Pons (tissue), 1 donor: ENCODE measurements around the gene SETMAR.
"Not testable (repeated sequence)": the region's sequence is repeated elsewhere in the genome, so short reads cannot be mapped to it uniquely, and the experiment has no call there.

Experiments
- DNase-seq: peaks from one replicate; pipeline ENCODE4 v3.0.0-alpha.2; 2016; ENCODE audit warnings: low spot score

The SETMAR gene

DNA sequence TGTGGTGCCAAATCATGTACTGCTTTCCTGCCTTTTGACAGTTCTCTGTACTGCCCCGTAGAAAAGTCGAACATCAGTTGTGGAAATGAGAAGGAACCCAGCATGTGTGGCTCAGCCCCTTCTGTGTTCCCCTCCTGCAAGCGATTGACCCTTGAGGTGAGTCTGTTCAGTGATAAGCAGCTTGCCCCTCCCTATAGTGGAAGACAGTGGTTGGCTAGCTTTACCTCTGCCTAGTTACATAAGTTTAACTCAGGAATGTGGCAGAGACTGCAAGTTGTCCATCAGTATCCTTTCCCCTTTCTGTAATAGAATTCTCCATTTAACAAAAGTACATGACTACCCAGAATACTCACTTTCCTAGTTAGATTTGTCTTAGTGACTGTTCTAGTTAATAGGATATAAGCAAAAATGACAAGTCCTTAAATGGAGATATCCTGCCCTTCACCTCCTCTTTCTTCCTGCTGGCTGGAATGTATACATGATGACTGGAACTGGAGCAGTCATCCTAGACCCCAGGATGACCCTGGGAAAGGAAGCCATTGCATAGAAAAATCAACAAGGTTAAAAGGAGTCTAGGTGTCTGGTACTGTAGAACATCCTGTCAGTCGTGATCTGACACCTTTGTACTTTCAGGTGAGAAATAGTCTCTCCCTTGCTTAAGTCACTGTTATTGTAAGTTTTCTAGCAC is 10.6 kb downstream of the SETMAR start:
- no peak for DNase-seq

- no peak for DNase-seq
Measured at GRCh38 chr3:4314688-4315087, 11.5 kb downstream of the SETMAR start.

GRCh38 chr3:4320096-4320911 is 17.1 kb downstream of the SETMAR start:
- DNase-seq: no peak

DNA sequence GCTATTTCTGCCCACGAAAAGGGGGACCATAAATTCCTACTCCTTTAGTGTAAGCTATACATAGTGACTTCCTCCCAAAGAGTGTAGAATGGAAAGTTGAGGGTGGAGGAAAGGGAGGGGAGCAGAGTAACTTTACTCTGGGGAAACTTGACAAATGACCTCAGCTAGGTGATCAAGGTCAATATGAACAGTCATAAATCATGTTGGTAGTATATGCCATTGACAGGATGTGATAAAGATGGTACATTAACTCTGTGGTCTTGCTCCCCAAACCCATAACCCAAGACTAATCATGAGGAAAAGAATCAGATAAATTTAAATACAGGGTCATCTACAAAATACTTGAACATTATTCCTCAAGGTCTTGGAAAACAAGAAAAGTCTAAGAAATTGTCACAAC is 18.6 kb downstream of the SETMAR start:
- no peak for DNase-seq

DNA sequence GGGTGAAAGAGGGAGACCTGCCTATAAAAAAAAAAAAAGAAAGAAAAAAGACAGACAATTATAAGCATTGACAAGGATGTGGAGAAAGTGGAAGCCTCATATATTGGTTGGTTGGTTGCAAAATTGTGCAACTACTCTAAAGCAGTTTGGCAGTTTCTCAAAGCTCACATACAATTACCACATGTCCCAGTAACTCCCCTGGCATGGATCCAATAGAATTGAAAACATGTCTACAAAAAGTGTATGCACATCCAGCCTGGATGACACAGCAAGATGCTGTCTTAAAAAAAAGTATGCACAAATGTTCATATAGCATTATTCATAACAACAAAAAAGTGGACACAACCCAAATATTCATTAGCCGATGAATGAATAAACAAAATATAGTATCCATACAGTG is 19.5 kb downstream of the SETMAR start:
- no peak for DNase-seq

DNA sequence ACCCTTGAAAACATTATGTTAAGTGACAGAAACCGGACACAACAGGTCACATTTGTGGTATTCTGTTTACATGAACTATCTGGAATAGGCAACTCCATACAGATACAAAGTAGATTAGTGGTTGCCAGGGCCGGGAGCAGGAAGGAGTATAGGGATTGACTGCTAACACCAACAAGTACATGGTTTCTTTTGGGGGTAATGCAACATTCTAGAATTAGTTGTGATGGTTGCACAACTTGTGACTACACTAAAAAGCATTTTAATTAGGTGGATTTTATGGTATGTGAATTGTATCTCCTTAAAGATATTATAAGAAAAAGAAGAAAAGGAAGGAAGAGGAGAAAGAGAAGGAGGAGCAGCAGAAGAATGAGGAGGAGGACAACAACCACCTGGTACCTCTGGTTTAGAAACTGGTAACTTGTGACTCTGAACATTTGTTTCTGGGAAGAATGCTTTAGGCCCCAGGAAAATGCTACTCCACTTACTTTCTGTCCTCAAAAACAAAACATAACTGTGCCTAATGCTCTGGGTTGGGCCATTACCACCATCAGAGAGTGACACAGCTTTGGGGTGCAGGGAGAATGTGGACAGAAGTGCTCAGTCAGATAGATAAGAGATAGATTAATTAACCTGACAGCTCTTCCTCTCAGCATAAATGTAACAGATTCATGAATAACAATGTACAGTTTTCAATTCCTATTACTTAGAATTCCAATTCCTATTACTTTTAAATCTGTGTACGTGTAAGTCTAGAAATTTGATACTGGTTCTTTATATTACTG is 20.3 kb downstream of the SETMAR start:
- no peak for DNase-seq

DNA sequence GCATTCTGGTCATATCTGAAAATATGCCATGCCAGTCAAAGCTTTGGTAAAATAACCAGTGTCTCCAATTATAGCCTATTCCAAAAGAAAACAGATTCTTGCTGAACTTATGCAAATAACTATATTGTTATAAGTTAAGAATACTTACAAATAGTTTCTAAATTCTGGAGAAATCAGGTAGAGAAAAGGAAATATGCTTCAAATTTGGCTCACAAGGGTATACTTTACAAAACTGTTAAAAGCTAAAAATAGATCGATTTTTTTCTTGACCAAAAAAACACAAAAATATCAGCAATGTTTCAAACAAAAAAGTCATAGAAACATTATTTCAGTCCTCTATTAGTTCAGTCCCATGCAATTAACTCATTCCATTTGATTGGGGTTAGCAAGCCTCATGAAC is 23.7 kb downstream of the SETMAR start:
- DNase-seq: no peak

- not testable (repeated sequence) for DNase-seq
Measured at GRCh38 chr3:4329806-4330205, 26.6 kb downstream of the SETMAR start.

GRCh38 chr3:4332111-4332510 is 28.9 kb downstream of the SETMAR start:
- DNase-seq: no peak

DNA sequence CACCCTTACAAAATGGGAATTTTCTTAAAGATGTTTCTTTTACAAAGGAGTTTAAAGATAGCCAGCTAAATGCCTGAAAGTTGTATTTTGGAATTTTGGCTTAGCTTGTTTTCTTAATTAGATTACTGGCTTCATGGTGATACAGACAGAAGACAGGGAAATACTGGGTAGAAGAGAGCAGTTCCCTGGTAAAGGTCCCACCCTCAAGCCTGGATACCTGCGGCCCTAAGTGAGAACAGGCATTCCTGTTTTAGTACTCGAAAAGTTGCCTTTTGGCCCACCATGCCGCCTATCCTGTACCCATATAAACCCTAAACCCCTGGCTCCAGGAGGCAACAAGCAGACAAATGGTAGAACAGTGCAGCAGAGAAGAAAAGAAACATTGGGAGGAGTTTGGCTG is 29.4 kb downstream of the SETMAR start:
- no peak for DNase-seq

- no peak for DNase-seq
Measured at GRCh38 chr3:4332991-4333390, 29.8 kb downstream of the SETMAR start.

- DNase-seq: no peak
Measured at GRCh38 chr3:4334548-4334947, 31.4 kb downstream of the SETMAR start.

DNA sequence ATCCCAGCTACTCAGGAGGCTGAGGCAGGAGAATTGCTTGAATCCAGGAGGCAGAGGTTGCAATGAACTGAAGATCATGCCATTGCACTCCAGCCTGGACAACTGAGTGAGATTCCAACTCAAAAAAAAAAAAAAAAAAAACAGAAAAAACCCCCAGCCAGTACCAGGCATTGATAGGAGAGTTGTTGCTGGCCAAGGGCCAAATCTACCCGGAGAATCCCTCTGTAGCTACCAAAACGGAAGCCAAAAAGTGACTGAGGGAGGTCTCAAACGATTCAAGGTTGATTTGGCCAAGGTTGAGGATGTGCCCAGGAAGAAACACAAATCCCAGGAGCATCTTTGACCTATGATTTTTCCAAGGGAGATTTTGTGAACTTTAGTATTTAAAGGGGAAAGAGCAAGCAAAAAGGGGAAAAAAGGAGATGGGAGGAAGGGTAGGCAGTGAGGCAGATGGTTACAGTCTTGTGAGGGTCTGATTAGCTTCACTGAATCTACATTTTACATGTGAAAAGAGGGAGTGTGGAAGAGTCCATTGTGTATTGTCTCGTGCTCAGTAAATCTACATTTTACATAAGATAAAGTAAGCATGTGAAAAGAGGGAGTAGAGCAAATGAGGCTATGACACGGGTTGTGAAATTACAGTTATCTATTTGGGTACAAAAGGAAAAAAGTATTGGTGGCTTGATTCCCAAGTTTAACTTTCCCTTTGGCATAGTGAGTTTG is 32.8 kb downstream of the SETMAR start:
- DNase-seq: no peak

DNA sequence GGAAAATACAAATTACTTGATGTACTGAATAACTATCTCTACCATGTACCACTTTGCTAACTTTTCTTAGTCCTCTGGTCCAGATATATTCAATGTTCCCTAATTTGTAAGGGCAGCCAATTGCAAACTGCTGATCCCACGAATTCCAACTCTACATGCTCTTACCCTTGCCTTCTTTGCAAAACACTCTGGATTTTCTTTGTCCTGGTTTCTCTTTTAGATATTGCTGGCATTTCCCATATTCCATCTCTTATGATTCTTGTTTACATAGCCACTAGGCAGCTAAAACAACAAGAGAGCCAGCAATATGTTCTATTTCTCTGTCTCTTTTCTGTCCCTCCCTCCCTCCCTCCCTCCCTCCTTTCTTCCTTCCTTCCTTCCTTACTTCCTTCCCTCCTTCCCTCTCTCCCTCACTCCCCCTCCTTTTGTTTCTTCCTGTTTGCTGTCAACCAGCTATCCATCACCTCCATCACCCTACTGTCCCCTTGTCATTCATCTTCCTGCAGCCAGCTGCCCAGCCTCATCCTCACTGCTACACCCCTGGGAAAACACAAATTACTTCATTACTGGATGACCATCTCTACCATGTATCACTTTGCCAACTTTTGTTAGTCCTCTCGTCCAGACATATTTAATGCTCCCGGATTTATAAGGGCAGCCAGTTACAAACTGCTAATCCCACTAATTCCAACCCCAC is 33.8 kb downstream of the SETMAR start:
- no peak for DNase-seq

GRCh38 chr3:4338751-4339150 is 35.6 kb downstream of the SETMAR start:
- DNase-seq: no peak

DNA sequence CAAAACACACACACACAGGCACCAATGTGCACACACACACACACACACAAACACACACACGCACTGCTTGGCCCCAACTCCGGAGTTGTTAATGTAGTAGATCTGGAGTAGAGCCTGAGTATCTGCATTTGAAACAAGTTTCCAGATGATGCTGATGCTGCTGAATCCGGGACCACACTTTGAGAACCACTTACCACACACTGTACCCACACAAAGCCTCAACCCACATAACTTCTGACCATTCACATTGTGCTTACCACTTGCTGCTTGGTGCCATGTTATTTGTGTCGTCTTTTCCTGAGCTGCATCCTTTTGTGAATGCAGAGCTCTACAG is 36.9 kb downstream of the SETMAR start:
- no peak for DNase-seq

- peak; percentile 42 for DNase-seq
Measured at GRCh38 chr3:4340411-4341335, 37.5 kb downstream of the SETMAR start.

DNA sequence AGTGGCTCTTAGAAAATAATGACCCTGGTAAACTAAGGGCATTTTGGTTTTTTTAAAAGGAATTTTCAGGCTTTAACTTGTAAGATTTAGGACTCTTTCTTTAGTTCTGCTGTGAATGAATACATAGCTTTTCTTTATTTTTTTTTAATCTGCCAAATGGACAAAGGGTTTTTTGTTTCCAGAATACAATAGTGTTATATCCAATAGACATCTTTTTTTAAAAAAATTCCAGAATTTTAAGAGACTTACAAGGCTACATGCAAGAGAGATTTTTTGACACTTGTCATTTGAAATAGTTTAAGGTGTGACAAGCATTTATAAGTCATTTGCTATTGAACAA is 38.1 kb downstream of the SETMAR start:
- no peak for DNase-seq

DNA sequence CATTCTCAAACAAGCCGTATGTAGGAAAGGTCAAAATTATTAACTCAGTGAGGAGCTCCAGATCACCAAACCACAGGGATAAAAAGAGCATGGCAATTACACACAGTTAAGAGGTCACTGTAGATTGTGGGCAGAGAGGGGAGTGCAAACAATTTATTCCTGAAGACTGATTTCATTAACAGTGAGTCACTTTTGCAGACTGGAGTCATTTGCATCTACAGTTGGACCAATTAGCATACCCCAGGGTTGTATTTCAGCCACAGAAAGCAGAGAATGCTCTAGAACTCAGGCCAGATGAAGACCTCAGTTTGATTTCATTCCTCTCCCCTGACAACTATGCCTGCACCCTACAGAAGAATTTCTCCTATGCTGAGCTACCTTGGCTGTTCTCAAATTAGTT is 40.1 kb downstream of the SETMAR start:
- DNase-seq: no peak

- peak; percentile 85 for DNase-seq
Measured at GRCh38 chr3:4350789-4351163, 47.6 kb downstream of the SETMAR start.
